GM06990 (cell line): ENCODE results near the gene HELZ2.

ENCODE experiments used
- DNase-seq: peaks from one replicate; pipeline ENCODE4 v3.0.0-alpha.2; 2011; ENCODE audit not compliant: insufficient read length; ENCODE audit errors: extremely low read depth
- H3K27me3 ChIP-seq: replicated peaks from 2 replicates; pipeline ENCODE4 v1.6.0; 2011; ENCODE audit warnings: low read length; ENCODE audit not compliant: control insufficient read depth, insufficient read depth
- H3K36me3 ChIP-seq: 2 replicates; pipeline ENCODE4 v1.5.1; 2011; ENCODE audit warnings: low read length; ENCODE audit not compliant: control insufficient read depth, insufficient read depth
- H3K4me3 ChIP-seq: replicated peaks from 2 replicates; pipeline ENCODE4 v1.5.1; 2011; ENCODE audit warnings: low read depth, mild to moderate bottlenecking, control low read depth, low read length
- TF ChIP-seq, protein P1 (sequence below): IDR thresholded peaks from 2 replicates; pipeline ENCODE4 v1.5.1; 2011; ENCODE audit warnings: low read length, control low read depth, mild to moderate bottlenecking, inconsistent platforms; ENCODE audit not compliant: insufficient read depth, poor library complexity, severe bottlenecking

The HELZ2 gene, protein sequence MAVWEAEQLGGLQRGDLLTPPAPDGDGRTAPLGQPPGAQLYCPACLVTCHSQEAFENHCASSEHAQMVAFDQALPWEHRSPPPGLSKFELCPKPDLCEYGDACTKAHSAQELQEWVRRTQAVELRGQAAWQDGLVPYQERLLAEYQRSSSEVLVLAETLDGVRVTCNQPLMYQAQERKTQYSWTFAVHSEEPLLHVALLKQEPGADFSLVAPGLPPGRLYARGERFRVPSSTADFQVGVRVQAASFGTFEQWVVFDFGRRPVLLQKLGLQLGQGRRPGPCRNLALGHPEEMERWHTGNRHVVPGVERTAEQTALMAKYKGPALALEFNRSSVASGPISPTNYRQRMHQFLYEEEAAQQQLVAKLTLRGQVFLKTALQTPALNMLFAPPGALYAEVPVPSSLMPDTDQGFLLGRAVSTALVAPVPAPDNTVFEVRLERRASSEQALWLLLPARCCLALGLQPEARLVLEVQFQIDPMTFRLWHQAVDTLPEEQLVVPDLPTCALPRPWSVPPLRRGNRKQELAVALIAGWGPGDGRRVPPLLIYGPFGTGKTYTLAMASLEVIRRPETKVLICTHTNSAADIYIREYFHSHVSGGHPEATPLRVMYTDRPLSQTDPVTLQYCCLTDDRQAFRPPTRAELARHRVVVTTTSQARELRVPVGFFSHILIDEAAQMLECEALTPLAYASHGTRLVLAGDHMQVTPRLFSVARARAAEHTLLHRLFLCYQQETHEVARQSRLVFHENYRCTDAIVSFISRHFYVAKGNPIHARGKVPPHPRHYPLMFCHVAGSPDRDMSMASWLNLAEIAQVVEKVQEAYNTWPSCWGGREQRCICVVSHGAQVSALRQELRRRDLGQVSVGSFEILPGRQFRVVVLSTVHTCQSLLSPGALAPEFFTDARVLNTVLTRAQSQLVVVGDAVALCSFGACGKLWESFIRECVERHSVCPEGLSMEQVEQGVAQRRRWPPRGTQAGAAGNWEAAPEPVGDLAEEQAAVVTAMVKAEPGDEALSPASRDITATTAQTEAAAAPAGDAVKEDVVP (N-terminal part only)

DNA sequence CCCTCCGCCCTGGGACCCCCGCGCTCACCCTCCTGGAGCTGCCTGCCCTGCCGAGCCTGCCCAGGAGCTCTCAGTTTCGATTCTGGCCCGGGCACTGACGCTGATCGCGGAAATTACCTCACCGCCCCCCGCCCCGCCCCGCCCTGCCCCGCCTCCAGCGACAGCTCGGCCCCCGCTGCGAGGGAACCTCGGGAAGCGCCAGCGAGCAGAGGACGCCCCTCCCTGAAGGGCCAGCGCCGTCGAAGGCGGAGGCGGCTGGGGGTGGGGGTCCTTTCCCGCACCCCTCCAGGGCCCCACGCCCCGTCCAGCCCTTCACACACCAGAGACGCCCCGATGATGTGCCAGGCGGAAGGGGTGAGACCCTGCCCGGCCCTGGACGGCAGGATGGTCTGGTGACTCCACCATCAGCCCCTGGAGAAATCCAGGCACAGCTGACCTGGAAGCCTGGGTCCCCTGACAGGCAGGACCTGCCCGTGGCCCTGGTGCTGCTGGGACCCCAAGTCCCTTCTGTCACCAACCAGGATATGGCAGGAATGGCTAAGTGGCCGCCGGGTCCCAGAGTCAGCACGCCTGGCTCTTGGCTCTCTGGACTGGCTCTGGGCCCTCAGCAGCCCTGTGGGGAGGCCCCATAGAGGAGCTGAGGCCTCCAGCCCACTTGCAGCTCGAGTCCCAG, at the start of gene HELZ2:
HELZ2 (minus strand) TSS at position 84 of the 673 bp plus-strand sequence. CDS start 1,854 bp downstream, outside the sequence.
- no peak for DNase-seq
- Histone ChIP-seq H3K36me3 (peaks cover 4% of the 10 kb centered on the region), H3K4me3 (peak within 1 kb of the TSS; percentile 68), H3K27me3 (no peaks in the 10 kb centered on the region)
- TF ChIP-seq, protein P1, sequence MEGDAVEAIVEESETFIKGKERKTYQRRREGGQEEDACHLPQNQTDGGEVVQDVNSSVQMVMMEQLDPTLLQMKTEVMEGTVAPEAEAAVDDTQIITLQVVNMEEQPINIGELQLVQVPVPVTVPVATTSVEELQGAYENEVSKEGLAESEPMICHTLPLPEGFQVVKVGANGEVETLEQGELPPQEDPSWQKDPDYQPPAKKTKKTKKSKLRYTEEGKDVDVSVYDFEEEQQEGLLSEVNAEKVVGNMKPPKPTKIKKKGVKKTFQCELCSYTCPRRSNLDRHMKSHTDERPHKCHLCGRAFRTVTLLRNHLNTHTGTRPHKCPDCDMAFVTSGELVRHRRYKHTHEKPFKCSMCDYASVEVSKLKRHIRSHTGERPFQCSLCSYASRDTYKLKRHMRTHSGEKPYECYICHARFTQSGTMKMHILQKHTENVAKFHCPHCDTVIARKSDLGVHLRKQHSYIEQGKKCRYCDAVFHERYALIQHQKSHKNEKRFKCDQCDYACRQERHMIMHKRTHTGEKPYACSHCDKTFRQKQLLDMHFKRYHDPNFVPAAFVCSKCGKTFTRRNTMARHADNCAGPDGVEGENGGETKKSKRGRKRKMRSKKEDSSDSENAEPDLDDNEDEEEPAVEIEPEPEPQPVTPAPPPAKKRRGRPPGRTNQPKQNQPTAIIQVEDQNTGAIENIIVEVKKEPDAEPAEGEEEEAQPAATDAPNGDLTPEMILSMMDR: no peak

DNA sequence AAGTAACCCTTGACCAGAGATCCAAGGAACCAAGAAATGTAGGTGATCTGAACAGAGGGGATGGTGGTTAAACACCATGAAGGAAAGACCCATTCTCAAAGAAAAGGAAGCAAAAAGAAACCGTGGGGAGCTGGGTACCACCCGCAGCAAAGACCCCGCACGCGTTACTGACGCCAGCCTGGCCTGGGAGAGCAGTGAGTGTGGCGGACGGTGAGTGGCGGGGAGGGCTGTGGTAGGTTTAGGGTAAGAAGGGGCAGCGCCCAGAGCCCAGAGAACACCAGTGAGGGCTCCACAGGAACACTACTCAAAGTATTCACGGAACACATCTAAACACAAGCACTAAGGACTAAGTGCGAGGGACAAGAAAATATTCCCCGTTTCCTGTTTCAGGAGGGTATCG, 48.7 kb upstream of the HELZ2 start:
- TF ChIP-seq, protein P1: no peak
- Histone ChIP-seq H3K4me3 (no peak overlapping the region), H3K36me3 (peaks cover 7% of the 10 kb centered on the region), H3K27me3 (no peaks in the 10 kb centered on the region)
- no peak for DNase-seq

DNA sequence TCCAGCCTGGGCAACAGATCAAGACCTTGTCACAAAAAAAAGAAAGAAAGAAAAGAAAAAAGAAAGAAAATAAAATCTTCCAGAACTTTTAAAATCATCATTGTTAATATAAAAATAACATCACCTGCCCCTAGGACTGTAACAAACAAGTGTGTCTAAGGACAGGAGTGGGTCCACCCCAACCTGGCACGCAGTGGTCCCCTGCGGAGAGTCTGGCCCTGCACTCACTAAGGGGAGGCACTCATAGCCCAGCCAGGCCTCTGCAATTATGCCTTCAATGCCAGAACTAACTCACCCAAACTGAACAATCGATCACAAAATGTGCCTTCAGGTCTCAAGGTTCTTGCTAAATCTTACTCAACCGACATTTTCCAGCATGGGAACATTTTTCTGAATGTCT, 48.1 kb upstream of the HELZ2 start:
- Histone ChIP-seq H3K27me3 (no peaks in the 10 kb centered on the region), H3K36me3 (peaks cover 7% of the 10 kb centered on the region), H3K4me3 (no peak overlapping the region)
- DNase-seq: no peak
- TF ChIP-seq, protein P1: no peak

DNA sequence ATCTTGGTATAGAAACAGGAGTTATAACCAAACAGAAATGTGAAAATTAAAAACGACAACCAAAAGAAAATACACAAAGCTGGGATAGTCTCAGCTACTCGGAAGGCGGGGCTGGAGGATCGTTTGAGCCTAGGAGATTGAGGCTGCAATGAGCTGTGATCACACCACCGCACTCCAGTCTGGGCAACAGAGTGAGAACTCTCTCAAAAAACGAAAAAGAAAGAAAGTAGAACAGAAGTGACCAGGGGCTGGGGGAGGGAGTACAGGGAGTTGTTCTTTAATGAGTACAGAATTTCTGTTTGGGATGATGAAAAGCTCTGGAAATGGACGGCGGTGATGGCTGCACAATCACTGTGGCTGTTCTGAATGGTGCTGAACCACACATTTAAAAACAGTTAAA, 47.0 kb upstream of the HELZ2 start:
- TF ChIP-seq, protein P1: no peak
- Histone ChIP-seq H3K4me3 (no peak overlapping the region), H3K27me3 (no peaks in the 10 kb centered on the region), H3K36me3 (peaks cover 10% of the 10 kb centered on the region)
- no peak for DNase-seq

DNA sequence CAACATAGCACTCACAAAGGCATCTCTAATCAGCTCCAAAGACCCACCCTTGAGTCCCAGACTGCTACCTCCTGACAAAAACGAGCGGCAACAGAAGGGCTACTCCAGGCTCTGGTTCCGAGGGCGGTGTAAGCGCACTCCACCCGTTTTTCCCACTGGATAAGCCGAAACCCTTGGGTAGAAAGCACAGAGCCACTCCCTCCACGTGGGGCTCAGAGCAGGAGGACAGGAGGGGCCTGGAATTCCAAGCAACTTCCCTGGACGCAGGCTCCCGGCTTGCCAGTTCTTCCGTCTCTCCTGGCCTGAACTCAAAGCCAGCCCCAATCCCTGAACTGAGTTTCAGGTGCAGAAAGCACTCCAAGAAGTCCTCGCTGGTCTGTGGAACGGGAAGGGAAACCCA, 45.5 kb upstream of the HELZ2 start:
- Histone ChIP-seq H3K4me3 (no peak overlapping the region), H3K36me3 (peaks cover 10% of the 10 kb centered on the region), H3K27me3 (no peaks in the 10 kb centered on the region)
- DNase-seq: no peak
- TF ChIP-seq, protein P1: no peak
